Effector memory CD4-positive, alpha-beta T cell (primary cell): ENCODE results near the gene CD80.

Source experiments
- DNase-seq, 3 donors: peaks; one replicate each; pipeline ENCODE4 v3.0.0-alpha.2; 2020
- H3K27ac ChIP-seq: 2 replicates; pipeline ENCODE4 v1.7.0; 2013; ENCODE audit warnings: mild to moderate bottlenecking, low read length, moderate library complexity; ENCODE audit not compliant: insufficient read depth, poor library complexity, severe bottlenecking
- H3K27me3 ChIP-seq: replicated peaks from 2 replicates; pipeline ENCODE4 v1.7.0; 2013; ENCODE audit warnings: mild to moderate bottlenecking, low read length; ENCODE audit not compliant: insufficient read depth, control insufficient read depth, poor library complexity, severe bottlenecking
- H3K36me3 ChIP-seq: 2 replicates; pipeline ENCODE4 v1.7.0; 2013; ENCODE audit warnings: mild to moderate bottlenecking, low read length, moderate library complexity; ENCODE audit not compliant: control insufficient read depth, insufficient read depth
- H3K4me1 ChIP-seq: 2 replicates; pipeline ENCODE4 v1.7.0; 2013; ENCODE audit warnings: low read length, mild to moderate bottlenecking; ENCODE audit not compliant: control insufficient read depth, insufficient read depth, poor library complexity, severe bottlenecking
- H3K4me3 ChIP-seq: 2 replicates; pipeline ENCODE4 v1.7.0; 2013; ENCODE audit warnings: low read length, low read depth, mild to moderate bottlenecking; ENCODE audit not compliant: insufficient read depth, poor library complexity, severe bottlenecking
- H3K9me3 ChIP-seq: 2 replicates; pipeline ENCODE4 v1.7.0; 2013; ENCODE audit warnings: mild to moderate bottlenecking, low read length, moderate library complexity; ENCODE audit not compliant: control insufficient read depth
- total RNA-seq, 3 donors: gene quantifications; one replicate each; lab custom pipeline; 2026; lab: John Stamatoyannopoulos, UW

The CD80 gene, protein sequence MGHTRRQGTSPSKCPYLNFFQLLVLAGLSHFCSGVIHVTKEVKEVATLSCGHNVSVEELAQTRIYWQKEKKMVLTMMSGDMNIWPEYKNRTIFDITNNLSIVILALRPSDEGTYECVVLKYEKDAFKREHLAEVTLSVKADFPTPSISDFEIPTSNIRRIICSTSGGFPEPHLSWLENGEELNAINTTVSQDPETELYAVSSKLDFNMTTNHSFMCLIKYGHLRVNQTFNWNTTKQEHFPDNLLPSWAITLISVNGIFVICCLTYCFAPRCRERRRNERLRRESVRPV
- 2.4 to 5.9 (median 2.9) reads per million in 3 donors for total RNA-seq

DNA sequence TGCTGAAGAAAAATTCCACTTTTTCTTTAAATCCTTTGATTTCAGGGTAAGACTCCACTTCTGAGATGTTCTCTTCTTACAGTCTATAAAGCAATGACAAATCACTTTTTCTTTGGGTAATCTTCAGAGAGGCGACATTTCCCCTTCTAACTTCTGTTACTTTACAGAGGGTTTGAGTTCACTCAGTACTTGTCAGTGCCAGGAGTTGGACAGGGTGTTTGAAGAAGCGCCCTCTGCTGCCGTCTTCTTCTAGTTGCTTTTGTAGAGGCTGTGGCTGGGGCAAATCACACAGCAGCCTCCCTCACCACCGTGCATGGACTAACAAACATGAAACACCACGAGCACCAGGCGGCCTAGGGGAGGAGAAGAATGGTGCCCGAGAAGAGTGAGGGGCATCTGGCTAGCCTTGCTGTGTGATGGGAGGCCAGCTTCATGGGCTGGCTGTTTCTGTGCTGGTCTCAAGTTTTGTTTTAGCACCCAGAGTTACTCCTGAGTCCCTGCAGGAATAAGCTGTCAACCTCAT lies at the start of gene CD80:
Gene CD80 (minus strand): TSS at position 174 of the 523 bp plus-strand sequence. CDS start 1,886 bp downstream, outside the sequence.
- H3K27me3 ChIP-seq = no peaks in the 10 kb centered on the region
- H3K27ac ChIP-seq = peak within 1 kb of the TSS; percentile 30
- peak in 2 of 3 donors; percentile 15 to 29 for DNase-seq
- H3K36me3 ChIP-seq = no peaks in the 10 kb centered on the region
- H3K9me3 ChIP-seq = no peaks in the 10 kb centered on the region
- H3K4me1 ChIP-seq = no peaks in the 10 kb centered on the region
- no peak within 1 kb of the TSS for H3K4me3 ChIP-seq

DNA sequence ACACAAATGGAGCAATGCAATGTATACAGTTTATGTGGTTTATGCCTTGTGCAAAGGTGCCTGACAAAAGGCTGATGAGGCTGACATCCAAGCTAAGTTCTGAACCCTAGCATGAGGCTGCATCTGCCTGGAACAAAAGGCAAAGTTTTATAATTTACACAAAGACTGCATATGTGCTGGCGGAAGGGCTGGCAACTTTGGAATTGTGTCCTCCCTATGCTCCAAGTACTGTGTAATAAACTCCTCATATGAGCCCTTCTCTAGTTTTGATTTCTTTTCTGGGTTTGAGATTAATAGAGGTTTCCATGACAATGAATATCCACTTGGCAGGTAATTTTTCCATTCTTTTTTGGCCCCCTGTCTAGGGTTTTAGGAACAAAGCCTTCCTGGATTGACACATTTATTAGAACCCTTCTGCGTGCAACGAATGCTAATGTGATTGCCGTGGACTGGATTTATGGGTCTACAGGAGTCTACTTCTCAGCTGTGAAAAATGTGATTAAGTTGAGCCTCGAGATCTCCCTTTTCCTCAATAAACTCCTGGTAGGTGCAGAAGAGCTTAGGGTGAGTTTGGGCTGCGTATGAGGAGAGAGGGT lies 49.1 kb upstream of the CD80 start:
- Histone ChIP-seq H3K4me3 (no peak overlapping the region), H3K27me3 (no peaks in the 10 kb centered on the region)

DNA sequence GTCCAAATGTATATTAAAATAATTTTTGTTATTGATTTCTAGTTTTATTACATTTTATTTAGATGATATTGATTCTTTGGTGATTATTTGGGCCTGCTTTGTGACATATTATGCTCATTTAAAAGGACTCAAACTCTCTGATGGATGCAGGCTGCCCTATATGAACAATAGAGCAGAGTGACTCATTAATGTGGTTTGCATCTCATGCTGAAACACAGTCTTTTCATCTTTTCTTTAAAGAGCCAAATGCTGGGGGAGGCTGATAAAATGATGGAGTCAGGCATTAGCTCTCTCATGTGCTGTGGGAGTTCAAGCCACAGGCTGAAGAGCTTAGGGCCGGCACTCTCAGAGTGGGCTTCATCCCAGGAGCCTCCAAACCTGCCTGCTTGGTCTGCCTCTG lies 45.5 kb upstream of the CD80 start:
- no peaks in the 10 kb centered on the region for H3K9me3 ChIP-seq
- no peak for DNase-seq
- H3K4me3 ChIP-seq = no peak overlapping the region
- H3K27ac ChIP-seq = no peak overlapping the region
- H3K4me1 ChIP-seq = peaks cover 3% of the 10 kb centered on the region
- H3K27me3 ChIP-seq = no peaks in the 10 kb centered on the region
- H3K36me3 ChIP-seq = no peaks in the 10 kb centered on the region

More for the DNA sequence above, 49.1 kb upstream of the CD80 start:
- Histone ChIP-seq H3K27ac (no peak overlapping the region), H3K36me3 (no peaks in the 10 kb centered on the region), H3K9me3 (no peaks in the 10 kb centered on the region), H3K4me1 (no peaks in the 10 kb centered on the region)
- no peak for DNase-seq

GRCh38 chr3:119602676-119603075 lies 43.3 kb upstream of the CD80 start:
- Histone ChIP-seq H3K4me3 (no peak overlapping the region), H3K36me3 (no peaks in the 10 kb centered on the region), H3K27ac (no peak overlapping the region), H3K27me3 (no peaks in the 10 kb centered on the region), H3K4me1 (peaks cover 3% of the 10 kb centered on the region), H3K9me3 (no peaks in the 10 kb centered on the region)
- no peak for DNase-seq

GRCh38 chr3:119601154-119601553 lies 41.7 kb upstream of the CD80 start:
- no peak for DNase-seq
- Histone ChIP-seq H3K36me3 (no peaks in the 10 kb centered on the region), H3K27ac (no peak overlapping the region), H3K4me1 (peaks cover 3% of the 10 kb centered on the region), H3K4me3 (no peak overlapping the region), H3K27me3 (no peaks in the 10 kb centered on the region), H3K9me3 (no peaks in the 10 kb centered on the region)

DNA sequence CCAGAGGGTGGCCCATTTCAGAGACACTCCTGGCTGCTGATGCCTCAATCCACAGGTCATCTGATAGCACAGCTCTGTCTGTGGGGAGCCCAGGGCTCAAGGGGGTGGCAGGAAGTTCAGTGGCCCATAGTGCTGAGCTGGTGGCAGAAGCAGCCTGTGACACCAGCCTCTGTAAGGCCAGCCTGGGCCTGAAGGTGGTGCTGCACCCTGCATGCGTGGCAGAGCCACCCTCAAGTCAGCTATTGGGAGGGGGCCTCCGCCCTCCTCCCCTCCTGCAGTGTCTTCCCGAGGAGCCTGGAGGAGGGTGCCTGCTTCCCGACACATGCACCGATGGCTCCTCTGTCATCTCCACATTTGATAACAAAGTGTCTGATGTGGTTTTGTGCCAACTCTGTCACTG lies 41.3 kb upstream of the CD80 start:
- Histone ChIP-seq H3K4me3 (no peak overlapping the region), H3K36me3 (no peaks in the 10 kb centered on the region), H3K27ac (no peak overlapping the region), H3K27me3 (no peaks in the 10 kb centered on the region), H3K4me1 (peaks cover 3% of the 10 kb centered on the region), H3K9me3 (no peaks in the 10 kb centered on the region)
- no peak for DNase-seq

- Histone ChIP-seq H3K4me1 (peaks cover 3% of the 10 kb centered on the region), H3K27ac (no peak overlapping the region), H3K27me3 (no peaks in the 10 kb centered on the region), H3K4me3 (no peak overlapping the region), H3K36me3 (no peaks in the 10 kb centered on the region), H3K9me3 (no peaks in the 10 kb centered on the region)
- no peak for DNase-seq
Observed at GRCh38 chr3:119599558-119600174, 40.3 kb upstream of the CD80 start.

DNA sequence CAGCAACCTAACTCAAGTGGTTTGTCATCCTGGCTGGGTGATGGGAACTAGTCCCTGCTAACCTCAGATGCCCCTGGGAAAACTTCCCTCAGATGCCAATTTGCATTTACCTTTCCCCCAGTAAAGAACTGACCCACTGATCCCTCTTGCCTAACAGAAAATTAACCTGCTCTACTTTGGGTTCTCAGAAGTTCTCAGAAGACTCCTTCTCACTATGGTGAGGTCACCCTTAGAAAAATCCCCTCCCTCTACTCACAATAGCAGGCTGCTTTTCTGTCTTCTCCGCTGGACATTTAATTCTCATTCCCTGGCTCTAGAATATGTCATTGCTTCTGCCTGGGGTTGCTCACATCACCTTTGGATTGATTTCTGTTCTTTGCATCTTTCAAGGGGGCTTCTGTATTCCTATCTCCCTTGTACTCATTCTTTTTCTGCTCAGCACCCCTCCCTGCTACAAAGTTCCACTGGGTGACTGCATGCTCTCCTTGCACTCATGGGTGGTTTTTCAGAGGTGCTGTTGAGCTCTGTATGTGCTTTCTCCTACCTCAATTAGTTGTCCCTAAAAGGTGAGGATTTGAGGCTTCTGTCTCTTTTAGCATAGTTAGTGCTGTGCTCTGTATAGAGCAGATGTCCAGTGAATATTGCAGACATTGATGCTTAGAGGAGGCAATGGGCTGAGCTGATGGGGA lies 39.1 kb upstream of the CD80 start:
- DNase-seq = no peak
- Histone ChIP-seq H3K27me3 (no peaks in the 10 kb centered on the region), H3K4me1 (peaks cover 3% of the 10 kb centered on the region), H3K9me3 (no peaks in the 10 kb centered on the region), H3K4me3 (no peak overlapping the region), H3K36me3 (no peaks in the 10 kb centered on the region), H3K27ac (no peak overlapping the region)

- Histone ChIP-seq H3K4me1 (peaks cover 3% of the 10 kb centered on the region), H3K9me3 (no peaks in the 10 kb centered on the region), H3K4me3 (no peak within 1 kb of the TSS), H3K27ac (no peak within 1 kb of the TSS), H3K36me3 (no peaks in the 10 kb centered on the region), H3K27me3 (no peaks in the 10 kb centered on the region)
- DNase-seq = no peak
Observed at GRCh38 chr3:119597548-119598288, 38.3 kb upstream of the CD80 start, which contains the start of gene PLA1A. Gene PLA1A (plus strand): TSS chr3:119597885. CDS start chr3:119597914, 29 bp downstream.
